Liver (tissue), 9 donors: Measurements from ENCODE around the gene GPR37. TPM values are rescaled to one million over a fixed set of nuclear protein-coding genes. Genes with fewer than 3 reads are reported as not detected.

Experiments used
- DNase-seq: peaks from one replicate; pipeline ENCODE4 v3.0.0-alpha.2; 2017; ENCODE audit warnings: low spot score
- H3K27ac ChIP-seq, 2 donors: one replicate each; pipeline ENCODE4 v1.7.0; 2013; ENCODE audit warnings: inconsistent platforms in 2 of 2, low read length in 2 of 2, control low read depth in 1 of 2, low read depth in 1 of 2, mild to moderate bottlenecking in 1 of 2
- H3K27me3 ChIP-seq, 4 donors: one replicate each; pipeline versions ENCODE4 v1.6.1 to v1.7.0; 2013; ENCODE audit warnings: low read length in 3 of 4, inconsistent platforms in 1 of 4, mild to moderate bottlenecking in 1 of 4, moderate library complexity in 1 of 4; ENCODE audit not compliant: control insufficient read depth in 4 of 4, insufficient read depth in 4 of 4
- H3K36me3 ChIP-seq, 4 donors: one replicate each; pipeline versions ENCODE4 v1.6.1 to v1.7.0; 2013; ENCODE audit warnings: low read length in 3 of 4, mild to moderate bottlenecking in 3 of 4, low read depth in 1 of 4, moderate library complexity in 1 of 4; ENCODE audit not compliant: control insufficient read depth in 4 of 4, insufficient read depth in 3 of 4
- H3K4me1 ChIP-seq, 4 donors: one replicate each; pipeline versions ENCODE4 v1.6.1 to v1.7.0; 2013; ENCODE audit warnings: low read length in 3 of 4, mild to moderate bottlenecking in 3 of 4, moderate library complexity in 1 of 4; ENCODE audit not compliant: control insufficient read depth in 4 of 4, insufficient read depth in 4 of 4
- H3K4me3 ChIP-seq, 3 donors: one replicate each; pipeline versions ENCODE4 v1.6.1 to v1.7.0; 2013; ENCODE audit warnings: low read length in 3 of 3, control low read depth in 1 of 3, low read depth in 1 of 3, mild to moderate bottlenecking in 1 of 3
- H3K9ac ChIP-seq, 2 donors: one replicate each; pipeline ENCODE4 v1.7.0; 2013; ENCODE audit warnings: low read length in 2 of 2, mild to moderate bottlenecking in 2 of 2, moderate library complexity in 2 of 2, control low read depth in 1 of 2, low read depth in 1 of 2
- H3K9me3 ChIP-seq, 4 donors: one replicate each; pipeline versions ENCODE4 v1.6.1 to v1.7.0; 2013; ENCODE audit warnings: low read length in 3 of 4; ENCODE audit not compliant: control insufficient read depth in 4 of 4
- EGR1 ChIP-seq, 2 donors: IDR thresholded peaks; 2 replicates each; pipeline ENCODE4 v1.6.1; 2016 to 2018; ENCODE audit warnings: antibody characterized with exemption in 2 of 2, low read depth in 2 of 2
- FOXA1 ChIP-seq: IDR thresholded peaks from 2 replicates; pipeline ENCODE4 v1.6.1; 2016; ENCODE audit warnings: antibody characterized with exemption
- FOXA2 ChIP-seq: IDR thresholded peaks from 2 replicates; pipeline ENCODE4 v1.6.1; 2016; ENCODE audit warnings: antibody characterized with exemption
- GABPA ChIP-seq, 2 donors: IDR thresholded peaks in 1 of 2; conservative IDR thresholded peaks in 1 of 2; 2 replicates each; pipeline ENCODE4 v1.6.1; 2016; ENCODE audit warnings: antibody characterized with exemption in 2 of 2, mild to moderate bottlenecking in 1 of 2, moderate library complexity in 1 of 2
- HNF4A ChIP-seq, 2 donors: conservative IDR thresholded peaks; 2 replicates each; pipeline ENCODE4 v1.6.1; 2016; ENCODE audit warnings: antibody characterized with exemption in 2 of 2, mild to moderate bottlenecking in 2 of 2
- HNF4G ChIP-seq: IDR thresholded peaks from 2 replicates; pipeline ENCODE4 v1.6.1; 2016; ENCODE audit warnings: antibody characterized with exemption
- JUND ChIP-seq, 2 donors: IDR thresholded peaks; 2 replicates each; pipeline ENCODE4 v1.6.1; 2016; ENCODE audit warnings: antibody characterized with exemption in 2 of 2
- NR2F2 ChIP-seq: IDR thresholded peaks from 2 replicates; pipeline ENCODE4 v1.6.1; 2016; ENCODE audit warnings: antibody characterized with exemption
- RAD21 ChIP-seq, 2 donors: IDR thresholded peaks; 2 replicates each; pipeline ENCODE4 v1.6.1; 2016; ENCODE audit warnings: antibody characterized with exemption in 2 of 2, mild to moderate bottlenecking in 2 of 2
- RXRA ChIP-seq, 2 donors: IDR thresholded peaks; 2 replicates each; pipeline ENCODE4 v1.6.1; 2017 to 2018; ENCODE audit warnings: antibody characterized with exemption in 2 of 2, mild to moderate bottlenecking in 1 of 2
- SP1 ChIP-seq: IDR thresholded peaks from 2 replicates; pipeline ENCODE4 v1.6.1; 2018; ENCODE audit warnings: antibody characterized with exemption, mild to moderate bottlenecking
- TAF1 ChIP-seq: conservative IDR thresholded peaks from 2 replicates; pipeline ENCODE4 v1.6.1; 2016; ENCODE audit warnings: antibody characterized with exemption, mild to moderate bottlenecking
- YY1 ChIP-seq: IDR thresholded peaks from 2 replicates; pipeline ENCODE4 v1.6.1; 2016; ENCODE audit warnings: antibody characterized with exemption, mild to moderate bottlenecking
- WGBS: extraction: QIAGEN DNeasy Blood & Tissue Kit; methylation state at CpG from one replicate; pipeline ENCODE4 v1.1.7; 2013; 5-methylcytosine and 5-hydroxymethylcytosine counted together
- polyA plus RNA-seq, 2 donors: library from polyadenylated mRNA; stranded (reverse) in 1 of 2; unstranded in 1 of 2; fragments of 200-250 nt in 1 of 2; fragments of >200 nt in 1 of 2; fragmentation: Nextera tagmentation in 1 of 2; extraction: Ambion mirVana in 1 of 2; gene quantifications; one replicate each; pipeline versions ENCODE4 v1.2.1 to v1.2.3, GENCODE V29; 2013 to 2015
- total RNA-seq, 2 donors: library from RNA; depleted of rRNA; stranded (reverse); fragments of >200 nt; gene quantifications; one replicate each; pipeline ENCODE4 v1.2.3, GENCODE V29; 2014
- TF ChIP-seq, protein P1 (sequence below): fragments of 150-350 bp; IDR thresholded peaks from 2 replicates; pipeline ENCODE4 v1.5.1; 2017; ENCODE audit warnings: improper control_type of control experiment, low read depth, low read length; ENCODE audit not compliant: missing input control
- TF ChIP-seq, protein P2 (sequence below): IDR thresholded peaks from 2 replicates; pipeline ENCODE4 v1.6.1; 2016; ENCODE audit warnings: antibody characterized with exemption
- TF ChIP-seq, protein P3 (sequence below): IDR thresholded peaks from 2 replicates; pipeline ENCODE4 v1.6.1; 2016; ENCODE audit warnings: antibody characterized with exemption
- TF ChIP-seq, protein P4 (sequence below): IDR thresholded peaks from 2 replicates; pipeline ENCODE4 v1.6.1; 2016; ENCODE audit warnings: antibody characterized with exemption, mild to moderate bottlenecking
- TF ChIP-seq, protein P5 (sequence below): IDR thresholded peaks from 2 replicates; pipeline ENCODE4 v1.6.1; 2016; ENCODE audit warnings: antibody characterized with exemption
- donor health status: healthy.
- donor health status: healthy.
- donor health status: healthy.
- donor health status: healthy.
- donor health status: healthy.

Gene GPR37
- total and polyA plus RNA-seq, 4 donors: 0.33 to 12.0 (median 8.7) TPM

DNA sequence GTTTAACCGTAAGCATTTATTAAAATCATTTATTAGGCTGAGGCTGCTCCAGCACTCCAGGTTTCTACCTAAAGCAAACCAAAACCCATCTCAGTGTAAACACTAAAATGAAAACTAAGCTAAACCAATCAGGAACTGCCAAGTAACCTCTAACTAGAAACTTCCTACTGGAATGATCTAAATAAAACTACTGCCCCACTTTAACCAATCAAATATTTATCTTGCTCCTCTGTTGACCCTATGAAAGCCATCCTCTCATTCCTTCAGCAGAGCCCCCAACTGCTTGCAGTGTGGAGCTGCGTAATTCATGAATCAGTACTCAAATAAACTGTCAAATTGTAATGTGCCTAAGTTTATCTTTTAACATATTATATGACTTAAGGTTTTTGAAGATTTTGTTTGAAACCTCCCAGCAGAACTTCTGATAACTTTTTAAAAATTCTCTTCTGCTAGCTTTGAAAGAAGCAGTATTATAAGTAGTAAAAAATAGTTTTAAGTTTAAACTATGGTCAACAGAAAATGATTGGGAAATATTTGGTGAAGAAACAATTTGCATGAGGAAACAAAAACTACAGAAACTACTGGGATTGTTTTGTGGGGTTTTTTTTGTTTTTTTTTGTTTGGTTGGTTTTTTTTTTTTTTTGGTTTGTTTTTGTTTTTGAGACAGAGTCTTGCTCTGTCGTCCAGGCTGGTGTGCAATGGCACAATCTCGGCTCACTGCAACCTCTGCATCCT is 47.4 kb downstream of the GPR37 start:
- no peak for TF ChIP-seq JUND (IDR thresholded peaks at IDR 0.05)
- TF ChIP-seq, protein P1, sequence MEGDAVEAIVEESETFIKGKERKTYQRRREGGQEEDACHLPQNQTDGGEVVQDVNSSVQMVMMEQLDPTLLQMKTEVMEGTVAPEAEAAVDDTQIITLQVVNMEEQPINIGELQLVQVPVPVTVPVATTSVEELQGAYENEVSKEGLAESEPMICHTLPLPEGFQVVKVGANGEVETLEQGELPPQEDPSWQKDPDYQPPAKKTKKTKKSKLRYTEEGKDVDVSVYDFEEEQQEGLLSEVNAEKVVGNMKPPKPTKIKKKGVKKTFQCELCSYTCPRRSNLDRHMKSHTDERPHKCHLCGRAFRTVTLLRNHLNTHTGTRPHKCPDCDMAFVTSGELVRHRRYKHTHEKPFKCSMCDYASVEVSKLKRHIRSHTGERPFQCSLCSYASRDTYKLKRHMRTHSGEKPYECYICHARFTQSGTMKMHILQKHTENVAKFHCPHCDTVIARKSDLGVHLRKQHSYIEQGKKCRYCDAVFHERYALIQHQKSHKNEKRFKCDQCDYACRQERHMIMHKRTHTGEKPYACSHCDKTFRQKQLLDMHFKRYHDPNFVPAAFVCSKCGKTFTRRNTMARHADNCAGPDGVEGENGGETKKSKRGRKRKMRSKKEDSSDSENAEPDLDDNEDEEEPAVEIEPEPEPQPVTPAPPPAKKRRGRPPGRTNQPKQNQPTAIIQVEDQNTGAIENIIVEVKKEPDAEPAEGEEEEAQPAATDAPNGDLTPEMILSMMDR: no peak
- TF ChIP-seq, protein P2, sequence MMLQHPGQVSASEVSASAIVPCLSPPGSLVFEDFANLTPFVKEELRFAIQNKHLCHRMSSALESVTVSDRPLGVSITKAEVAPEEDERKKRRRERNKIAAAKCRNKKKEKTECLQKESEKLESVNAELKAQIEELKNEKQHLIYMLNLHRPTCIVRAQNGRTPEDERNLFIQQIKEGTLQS: no peak
- TF ChIP-seq RXRA (IDR thresholded peaks at IDR 0.05): peak; percentile 8 to 52
- TF ChIP-seq, protein P3, sequence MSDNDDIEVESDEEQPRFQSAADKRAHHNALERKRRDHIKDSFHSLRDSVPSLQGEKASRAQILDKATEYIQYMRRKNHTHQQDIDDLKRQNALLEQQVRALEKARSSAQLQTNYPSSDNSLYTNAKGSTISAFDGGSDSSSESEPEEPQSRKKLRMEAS: no peak
- peak; percentile 90 for TF ChIP-seq SP1
- peak; percentile 70 for TF ChIP-seq TAF1
- no peak for TF ChIP-seq HNF4G
- TF ChIP-seq FOXA2: peak; percentile 43
- no peak for TF ChIP-seq GABPA (IDR thresholded peaks at IDR 0.05 in 1 of 2, conservative IDR thresholded peaks at IDR 0.05 in 1 of 2)
- peak; percentile 9 to 41 for TF ChIP-seq RAD21 (IDR thresholded peaks at IDR 0.05)
- TF ChIP-seq HNF4A (conservative IDR thresholded peaks at IDR 0.05): peak; percentile 39 to 40
- no peak for TF ChIP-seq NR2F2
- no peak for TF ChIP-seq YY1
- TF ChIP-seq, protein P4, sequence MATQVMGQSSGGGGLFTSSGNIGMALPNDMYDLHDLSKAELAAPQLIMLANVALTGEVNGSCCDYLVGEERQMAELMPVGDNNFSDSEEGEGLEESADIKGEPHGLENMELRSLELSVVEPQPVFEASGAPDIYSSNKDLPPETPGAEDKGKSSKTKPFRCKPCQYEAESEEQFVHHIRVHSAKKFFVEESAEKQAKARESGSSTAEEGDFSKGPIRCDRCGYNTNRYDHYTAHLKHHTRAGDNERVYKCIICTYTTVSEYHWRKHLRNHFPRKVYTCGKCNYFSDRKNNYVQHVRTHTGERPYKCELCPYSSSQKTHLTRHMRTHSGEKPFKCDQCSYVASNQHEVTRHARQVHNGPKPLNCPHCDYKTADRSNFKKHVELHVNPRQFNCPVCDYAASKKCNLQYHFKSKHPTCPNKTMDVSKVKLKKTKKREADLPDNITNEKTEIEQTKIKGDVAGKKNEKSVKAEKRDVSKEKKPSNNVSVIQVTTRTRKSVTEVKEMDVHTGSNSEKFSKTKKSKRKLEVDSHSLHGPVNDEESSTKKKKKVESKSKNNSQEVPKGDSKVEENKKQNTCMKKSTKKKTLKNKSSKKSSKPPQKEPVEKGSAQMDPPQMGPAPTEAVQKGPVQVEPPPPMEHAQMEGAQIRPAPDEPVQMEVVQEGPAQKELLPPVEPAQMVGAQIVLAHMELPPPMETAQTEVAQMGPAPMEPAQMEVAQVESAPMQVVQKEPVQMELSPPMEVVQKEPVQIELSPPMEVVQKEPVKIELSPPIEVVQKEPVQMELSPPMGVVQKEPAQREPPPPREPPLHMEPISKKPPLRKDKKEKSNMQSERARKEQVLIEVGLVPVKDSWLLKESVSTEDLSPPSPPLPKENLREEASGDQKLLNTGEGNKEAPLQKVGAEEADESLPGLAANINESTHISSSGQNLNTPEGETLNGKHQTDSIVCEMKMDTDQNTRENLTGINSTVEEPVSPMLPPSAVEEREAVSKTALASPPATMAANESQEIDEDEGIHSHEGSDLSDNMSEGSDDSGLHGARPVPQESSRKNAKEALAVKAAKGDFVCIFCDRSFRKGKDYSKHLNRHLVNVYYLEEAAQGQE: peak; percentile 27
- no peak for TF ChIP-seq EGR1 (IDR thresholded peaks at IDR 0.05; ENCODE audit: low read depth in 2 of 2)
- no peak for TF ChIP-seq FOXA1
- TF ChIP-seq, protein P5, sequence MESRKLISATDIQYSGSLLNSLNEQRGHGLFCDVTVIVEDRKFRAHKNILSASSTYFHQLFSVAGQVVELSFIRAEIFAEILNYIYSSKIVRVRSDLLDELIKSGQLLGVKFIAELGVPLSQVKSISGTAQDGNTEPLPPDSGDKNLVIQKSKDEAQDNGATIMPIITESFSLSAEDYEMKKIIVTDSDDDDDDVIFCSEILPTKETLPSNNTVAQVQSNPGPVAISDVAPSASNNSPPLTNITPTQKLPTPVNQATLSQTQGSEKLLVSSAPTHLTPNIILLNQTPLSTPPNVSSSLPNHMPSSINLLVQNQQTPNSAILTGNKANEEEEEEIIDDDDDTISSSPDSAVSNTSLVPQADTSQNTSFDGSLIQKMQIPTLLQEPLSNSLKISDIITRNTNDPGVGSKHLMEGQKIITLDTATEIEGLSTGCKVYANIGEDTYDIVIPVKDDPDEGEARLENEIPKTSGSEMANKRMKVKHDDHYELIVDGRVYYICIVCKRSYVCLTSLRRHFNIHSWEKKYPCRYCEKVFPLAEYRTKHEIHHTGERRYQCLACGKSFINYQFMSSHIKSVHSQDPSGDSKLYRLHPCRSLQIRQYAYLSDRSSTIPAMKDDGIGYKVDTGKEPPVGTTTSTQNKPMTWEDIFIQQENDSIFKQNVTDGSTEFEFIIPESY: no peak
- no peak for DNase-seq
- H3K4me1 ChIP-seq: peaks cover 0 to 2% (median 1%) of the 10 kb centered on the region in 4 donors
- H3K9ac ChIP-seq: peak overlapping the region in 1 of 2 donors; percentile 39
- peak overlapping the region; percentile 63 to 79 for H3K27ac ChIP-seq
- no peaks in the 10 kb centered on the region for H3K9me3 ChIP-seq
- 52% methylated on average over 4 of the region's 4 CpGs for WGBS
- no peak overlapping the region for H3K4me3 ChIP-seq
- no peaks in the 10 kb centered on the region for H3K27me3 ChIP-seq
- H3K36me3 ChIP-seq: no peaks in the 10 kb centered on the region
